GM12865 (cell line): ENCODE results near the gene DYNC1I1.

Experiments used
- DNase-seq: peaks from one replicate; pipeline ENCODE4 v3.0.0; 2010; ENCODE audit warnings: low read depth
- H3K4me3 ChIP-seq: 2 replicates; pipeline ENCODE4 v1.5.1; 2011; ENCODE audit warnings: mild to moderate bottlenecking, low read depth, low read length, control low read depth
- CTCF ChIP-seq: IDR thresholded peaks from 2 replicates; pipeline ENCODE4 v1.5.1; 2011; ENCODE audit warnings: low read length, control low read depth, low read depth, inconsistent platforms; ENCODE audit not compliant: insufficient read depth; ENCODE audit errors: missing control alignments

Gene DYNC1I1

GRCh38 chr7:95980167-95980566, 207.8 kb downstream of the DYNC1I1 start:
- TF ChIP-seq CTCF, result no peak
- H3K4me3 ChIP-seq, result no peak overlapping the region
- DNase-seq, result no peak

GRCh38 chr7:95980706-95981105, 208.4 kb downstream of the DYNC1I1 start:
- no peak for DNase-seq
- no peak for TF ChIP-seq CTCF
- no peak overlapping the region for H3K4me3 ChIP-seq

- no peak overlapping the region for H3K4me3 ChIP-seq
- DNase-seq, result no peak
- TF ChIP-seq CTCF, result no peak
Measured at GRCh38 chr7:95986178-95986764, 213.9 kb downstream of the DYNC1I1 start.

GRCh38 chr7:95989301-95989700, 216.9 kb downstream of the DYNC1I1 start:
- no peak for DNase-seq
- no peak overlapping the region for H3K4me3 ChIP-seq
- TF ChIP-seq CTCF, result no peak

GRCh38 chr7:95993380-95993779, 221.0 kb downstream of the DYNC1I1 start:
- DNase-seq, result no peak
- TF ChIP-seq CTCF, result no peak
- H3K4me3 ChIP-seq, result no peak overlapping the region

- no peak overlapping the region for H3K4me3 ChIP-seq
- DNase-seq, result no peak
- no peak for TF ChIP-seq CTCF
Measured at GRCh38 chr7:95996174-95996573, 223.8 kb downstream of the DYNC1I1 start.

GRCh38 chr7:95996886-95997285, 224.5 kb downstream of the DYNC1I1 start:
- H3K4me3 ChIP-seq, result no peak overlapping the region
- no peak for TF ChIP-seq CTCF

More at GRCh38 chr7:95996886-95997285, 224.5 kb downstream of the DYNC1I1 start:
- DNase-seq, result no peak
